ENCODE data around the gene XAF1. TPM values are rescaled to one million over a fixed set of nuclear protein-coding genes. Genes with fewer than 3 reads are reported as not detected.

The XAF1 gene
- polyA plus RNA-seq (2011; rRNA removed) (6.3 and 13.7 TPM in 2 replicates), polyA minus RNA-seq (2011; rRNA and poly(A)+ RNA removed) (35.3 and 46.0 TPM in 2 replicates)

DNA sequence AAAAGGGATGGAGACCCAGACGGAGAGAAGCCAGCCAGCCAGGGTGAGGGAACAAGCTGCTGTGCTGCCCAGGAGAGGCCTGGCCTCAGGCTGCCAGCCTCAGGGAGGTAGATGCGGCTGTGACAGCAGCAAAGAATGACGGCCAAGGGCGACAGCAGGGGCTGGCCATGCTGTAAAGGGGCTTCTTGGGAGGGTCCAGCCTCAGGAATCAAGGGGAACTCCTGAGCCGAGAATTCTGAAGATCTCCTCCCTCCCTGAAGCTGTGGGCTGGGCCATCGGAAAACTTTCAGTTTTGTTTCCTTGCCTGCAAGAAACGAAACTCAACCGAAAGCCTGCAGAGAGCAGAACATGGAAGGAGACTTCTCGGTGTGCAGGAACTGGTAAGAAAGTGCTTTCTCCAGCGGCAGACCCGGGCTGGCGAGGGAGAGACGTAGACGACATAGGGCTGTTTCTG is at the start of gene XAF1:
Gene XAF1, plus strand, starts transcription at position 316 of the 454 bp plus-strand sequence. Its CDS starts 33 bp downstream, at position 349.
- Histone ChIP-seq H3K4me3 (ENCODE audit: low read depth, low read length) (peak within 1 kb of the TSS; percentile 60), H3K27ac (ENCODE audit: low read depth, low read length) (peak within 1 kb of the TSS; percentile 91), H3K27me3 (ENCODE audit: control insufficient read depth, insufficient read depth, low read length) (no peaks in the 10 kb centered on the region), H3K9me3 (ENCODE audit: control insufficient read depth, insufficient read depth, low read length) (no peaks in the 10 kb centered on the region)
- CTCF ChIA-PET, result interaction anchor here (0.7 to 1.4 kb wide), 2 partner anchors 155 to 171 kb away, joined by 3 to 4 read pairs; no protein-coding TSS in a partner anchor
- DNase-seq (ENCODE audit: low read depth, low spot score), result peak; percentile 26
- TF ChIP-seq CTCF (IDR thresholded peaks at IDR 0.05; ENCODE audit: low read depth, low read length), result no peak
- POLR2A ChIA-PET, result no interaction called here

GRCh38 chr17:6706499-6706898 is 49.3 kb upstream of the XAF1 start:
- DNase-seq (ENCODE audit: low read depth, low spot score), result no peak
- H3K9me3 ChIP-seq (ENCODE audit: control insufficient read depth, insufficient read depth, low read length), result no peaks in the 10 kb centered on the region
- no peak overlapping the region for H3K27ac ChIP-seq (ENCODE audit: low read depth, low read length)
- no peak for TF ChIP-seq CTCF (IDR thresholded peaks at IDR 0.05; ENCODE audit: low read depth, low read length)
- H3K4me3 ChIP-seq (ENCODE audit: low read depth, low read length), result no peak overlapping the region
- POLR2A ChIA-PET, result no interaction called here
- peaks cover 20% of the 10 kb centered on the region for H3K27me3 ChIP-seq (ENCODE audit: control insufficient read depth, insufficient read depth, low read length)
- CTCF ChIA-PET, result interaction anchor here (2.3 kb wide), 1 partner anchor 137 kb away, joined by 8 read pairs; no protein-coding TSS in a partner anchor

- ChIA-PET POLR2A (no interaction called here), CTCF (interaction anchor here (0.9 to 2.3 kb wide), 2 partner anchors 136 to 204 kb away, joined by 3 to 8 read pairs; no protein-coding TSS in a partner anchor)
- no peak for DNase-seq (ENCODE audit: low read depth, low spot score)
- H3K27me3 ChIP-seq (ENCODE audit: control insufficient read depth, insufficient read depth, low read length), result peaks cover 25% of the 10 kb centered on the region
- no peaks in the 10 kb centered on the region for H3K9me3 ChIP-seq (ENCODE audit: control insufficient read depth, insufficient read depth, low read length)
- no peak for TF ChIP-seq CTCF (IDR thresholded peaks at IDR 0.05; ENCODE audit: low read depth, low read length)
- H3K4me3 ChIP-seq (ENCODE audit: low read depth, low read length), result no peak overlapping the region
- H3K27ac ChIP-seq (ENCODE audit: low read depth, low read length), result no peak overlapping the region
These were observed 48.9 kb upstream of the XAF1 start for GRCh38 chr17:6706996-6707395.

DNA sequence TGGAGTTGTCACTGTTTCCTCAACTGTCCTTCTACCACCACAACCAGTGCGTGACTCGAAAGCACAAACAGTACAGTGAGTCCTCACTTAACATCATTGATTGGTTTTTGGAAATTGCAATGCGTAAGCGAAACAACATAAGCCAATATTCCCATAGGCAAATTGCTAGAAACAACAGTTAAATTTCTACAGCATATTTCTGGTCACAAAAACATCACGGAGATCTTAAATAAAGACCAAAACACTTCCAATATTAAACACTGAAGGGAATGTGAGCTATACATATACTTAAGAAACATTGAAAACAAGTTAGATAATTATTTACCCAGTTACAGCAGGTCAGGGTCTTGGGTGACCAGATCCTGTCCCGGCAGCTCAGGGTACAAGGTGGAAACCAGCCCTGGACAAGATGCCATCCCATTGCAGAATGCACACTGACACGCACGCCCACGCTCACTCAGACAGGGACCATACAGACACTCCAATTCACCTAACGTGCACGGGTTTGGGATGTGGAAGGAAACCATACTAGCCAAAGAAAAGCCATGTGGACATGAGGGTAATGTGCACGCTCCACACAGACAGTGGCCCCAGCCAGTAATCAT is 47.4 kb upstream of the XAF1 start:
- DNase-seq (ENCODE audit: low read depth, low spot score), result no peak

More for the DNA sequence above, 47.4 kb upstream of the XAF1 start:
- POLR2A ChIA-PET, result no interaction called here
- H3K27ac ChIP-seq (ENCODE audit: low read depth, low read length), result no peak overlapping the region
- no peaks in the 10 kb centered on the region; the same call in 1 of the 2 replicates for H3K9me3 ChIP-seq (ENCODE audit: control insufficient read depth, insufficient read depth, low read length)
- H3K27me3 ChIP-seq (ENCODE audit: control insufficient read depth, insufficient read depth, low read length), result peaks cover 38% of the 10 kb centered on the region
- no peak overlapping the region for H3K4me3 ChIP-seq (ENCODE audit: low read depth, low read length)
- CTCF ChIA-PET, result no interaction called here
- TF ChIP-seq CTCF (IDR thresholded peaks at IDR 0.05; ENCODE audit: low read depth, low read length), result no peak
